ENCODE data around the gene JADE3. TPM values are rescaled to one million over a fixed set of nuclear protein-coding genes. Genes with fewer than 3 reads are reported as not detected.

The JADE3 gene
- total RNA-seq, 1 donor = 3.0 TPM

GRCh38 chrX:47047989-47048388, 135.8 kb downstream of the JADE3 start:
- Histone ChIP-seq H3K4me1 (ENCODE audit: insufficient read depth, low read length) (no peaks in the 10 kb centered on the region), H3K9me3 (ENCODE audit: low read depth, low read length) (no peaks in the 10 kb centered on the region), H3K27me3 (ENCODE audit: insufficient read depth, low read length) (no peaks in the 10 kb centered on the region), H3K4me3 (ENCODE audit: low read length) (no peak overlapping the region)

GRCh38 chrX:47059142-47059874, 147.1 kb downstream of the JADE3 start:
- H3K4me3 ChIP-seq (ENCODE audit: low read length) = no peak overlapping the region
- no peaks in the 10 kb centered on the region for H3K4me1 ChIP-seq (ENCODE audit: insufficient read depth, low read length)
- no peaks in the 10 kb centered on the region for H3K9me3 ChIP-seq (ENCODE audit: low read depth, low read length)
- no peaks in the 10 kb centered on the region for H3K27me3 ChIP-seq (ENCODE audit: insufficient read depth, low read length)

GRCh38 chrX:47060708-47061107, 148.5 kb downstream of the JADE3 start:
- H3K9me3 ChIP-seq (ENCODE audit: low read depth, low read length) = no peaks in the 10 kb centered on the region
- no peak overlapping the region for H3K4me3 ChIP-seq (ENCODE audit: low read length)
- H3K27me3 ChIP-seq (ENCODE audit: insufficient read depth, low read length) = no peaks in the 10 kb centered on the region
- no peaks in the 10 kb centered on the region for H3K4me1 ChIP-seq (ENCODE audit: insufficient read depth, low read length)

- no peak overlapping the region for H3K4me3 ChIP-seq (ENCODE audit: low read length)
- no peaks in the 10 kb centered on the region for H3K4me1 ChIP-seq (ENCODE audit: insufficient read depth, low read length)
- no peaks in the 10 kb centered on the region for H3K27me3 ChIP-seq (ENCODE audit: insufficient read depth, low read length)
- no peaks in the 10 kb centered on the region for H3K9me3 ChIP-seq (ENCODE audit: low read depth, low read length)
Observed at GRCh38 chrX:47061238-47061919, 149.2 kb downstream of the JADE3 start.

- Histone ChIP-seq H3K27me3 (ENCODE audit: insufficient read depth, low read length) (no peaks in the 10 kb centered on the region), H3K4me1 (ENCODE audit: insufficient read depth, low read length) (no peaks in the 10 kb centered on the region), H3K4me3 (ENCODE audit: low read length) (no peak overlapping the region), H3K9me3 (ENCODE audit: low read depth, low read length) (no peaks in the 10 kb centered on the region)
Observed at GRCh38 chrX:47063179-47063578, 151.0 kb downstream of the JADE3 start.

- Histone ChIP-seq H3K4me3 (ENCODE audit: low read length) (no peak overlapping the region), H3K4me1 (ENCODE audit: insufficient read depth, low read length) (no peaks in the 10 kb centered on the region), H3K27me3 (ENCODE audit: insufficient read depth, low read length) (no peaks in the 10 kb centered on the region), H3K9me3 (ENCODE audit: low read depth, low read length) (no peaks in the 10 kb centered on the region)
Observed at GRCh38 chrX:47068214-47068613, 156.0 kb downstream of the JADE3 start.

GRCh38 chrX:47068720-47069119, 156.5 kb downstream of the JADE3 start:
- Histone ChIP-seq H3K9me3 (ENCODE audit: low read depth, low read length) (no peaks in the 10 kb centered on the region), H3K4me1 (ENCODE audit: insufficient read depth, low read length) (no peaks in the 10 kb centered on the region), H3K27me3 (ENCODE audit: insufficient read depth, low read length) (no peaks in the 10 kb centered on the region), H3K4me3 (ENCODE audit: low read length) (no peak overlapping the region)

- no peaks in the 10 kb centered on the region for H3K4me1 ChIP-seq (ENCODE audit: insufficient read depth, low read length)
- H3K9me3 ChIP-seq (ENCODE audit: low read depth, low read length) = no peaks in the 10 kb centered on the region
- H3K4me3 ChIP-seq (ENCODE audit: low read length) = no peak within 1 kb of the TSS
- H3K27me3 ChIP-seq (ENCODE audit: insufficient read depth, low read length) = no peaks in the 10 kb centered on the region
Observed at GRCh38 chrX:47078129-47079043, 166.2 kb downstream of the JADE3 start, which contains the start of gene RGN. Gene RGN (plus strand): TSS chrX:47078443. CDS start chrX:47081145, 2,702 bp downstream.

- H3K9me3 ChIP-seq (ENCODE audit: low read depth, low read length) = no peaks in the 10 kb centered on the region
- H3K27me3 ChIP-seq (ENCODE audit: insufficient read depth, low read length) = no peaks in the 10 kb centered on the region
- H3K4me1 ChIP-seq (ENCODE audit: insufficient read depth, low read length) = no peaks in the 10 kb centered on the region
- H3K4me3 ChIP-seq (ENCODE audit: low read length) = no peak overlapping the region
Observed at GRCh38 chrX:47080215-47080914, 168.1 kb downstream of the JADE3 start.

GRCh38 chrX:47080915-47081236, 168.7 kb downstream of the JADE3 start:
- Histone ChIP-seq H3K4me1 (ENCODE audit: insufficient read depth, low read length) (no peaks in the 10 kb centered on the region), H3K9me3 (ENCODE audit: low read depth, low read length) (no peaks in the 10 kb centered on the region), H3K27me3 (ENCODE audit: insufficient read depth, low read length) (no peaks in the 10 kb centered on the region), H3K4me3 (ENCODE audit: low read length) (no peak overlapping the region)

- no peak overlapping the region for H3K4me3 ChIP-seq (ENCODE audit: low read length)
- no peaks in the 10 kb centered on the region for H3K27me3 ChIP-seq (ENCODE audit: insufficient read depth, low read length)
- no peaks in the 10 kb centered on the region for H3K4me1 ChIP-seq (ENCODE audit: insufficient read depth, low read length)
- H3K9me3 ChIP-seq (ENCODE audit: low read depth, low read length) = no peaks in the 10 kb centered on the region
Observed at GRCh38 chrX:47091149-47091775, 179.0 kb downstream of the JADE3 start.

GRCh38 chrX:47093248-47093647, 181.0 kb downstream of the JADE3 start:
- Histone ChIP-seq H3K9me3 (ENCODE audit: low read depth, low read length) (no peaks in the 10 kb centered on the region), H3K27me3 (ENCODE audit: insufficient read depth, low read length) (no peaks in the 10 kb centered on the region), H3K4me3 (ENCODE audit: low read length) (no peak overlapping the region), H3K4me1 (ENCODE audit: insufficient read depth, low read length) (no peaks in the 10 kb centered on the region)

- H3K9me3 ChIP-seq (ENCODE audit: low read depth, low read length) = no peaks in the 10 kb centered on the region
- no peak overlapping the region for H3K4me3 ChIP-seq (ENCODE audit: low read length)
- H3K27me3 ChIP-seq (ENCODE audit: insufficient read depth, low read length) = no peaks in the 10 kb centered on the region
- H3K4me1 ChIP-seq (ENCODE audit: insufficient read depth, low read length) = no peaks in the 10 kb centered on the region
Observed at GRCh38 chrX:47093860-47094259, 181.6 kb downstream of the JADE3 start.

GRCh38 chrX:47097018-47097417, 184.8 kb downstream of the JADE3 start:
- H3K4me1 ChIP-seq (ENCODE audit: insufficient read depth, low read length) = no peaks in the 10 kb centered on the region
- no peaks in the 10 kb centered on the region for H3K27me3 ChIP-seq (ENCODE audit: insufficient read depth, low read length)
- H3K4me3 ChIP-seq (ENCODE audit: low read length) = no peak overlapping the region
- no peaks in the 10 kb centered on the region for H3K9me3 ChIP-seq (ENCODE audit: low read depth, low read length)

Data from mononuclear cell (primary cell).